ENCODE data around the gene USP40. TPM values are rescaled to one million over a fixed set of nuclear protein-coding genes. Genes with fewer than 3 reads are reported as not detected.

USP40 gene
- total and polyA plus RNA-seq, 4 donors: 16.7 to 80.4 (median 35.7) TPM

DNA sequence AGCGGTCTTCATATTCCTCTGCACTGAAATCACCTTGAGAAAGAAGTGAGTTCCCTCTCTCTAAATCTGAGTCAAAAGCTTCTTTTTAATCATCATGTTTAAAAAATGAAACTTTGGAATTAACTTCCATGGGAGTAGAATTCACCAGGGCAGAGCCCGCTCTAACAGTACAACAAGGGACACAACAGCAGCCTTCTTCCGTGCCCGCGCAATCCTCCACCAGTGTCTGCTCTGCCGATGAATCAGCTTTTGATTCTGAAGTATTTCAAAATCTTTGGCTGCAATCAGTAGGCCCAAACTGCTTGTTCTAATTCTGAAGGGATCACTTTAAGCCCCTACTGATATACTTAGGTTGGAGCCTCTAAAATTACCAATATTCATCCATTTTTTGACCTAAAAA is 76.9 kb downstream of the USP40 start:
- no peak overlapping the region for H3K4me3 ChIP-seq
- H3K9ac ChIP-seq (ENCODE audit: insufficient read depth in 1 of 2, low read length in 2 of 2): no peak overlapping the region
- no peak for DNase-seq
- no peak overlapping the region for H3K27ac ChIP-seq (ENCODE audit: low read depth in 1 of 2, low read length in 1 of 2)
- no peak for TF ChIP-seq CTCF (IDR thresholded peaks at IDR 0.05; ENCODE audit: control extremely low read depth, extremely low read depth)
- ATAC-seq (ENCODE audit: insufficient read depth, low FRiP score): no peak
- no peaks in the 10 kb centered on the region for H3K27me3 ChIP-seq (ENCODE audit: control insufficient read depth in 3 of 3, insufficient read depth in 3 of 3, low read length in 2 of 3)
- H3K4me1 ChIP-seq (ENCODE audit: control insufficient read depth in 5 of 5, insufficient read depth in 5 of 5, low read length in 5 of 5): peaks cover 0 to 10% (median 0%) of the 10 kb centered on the region in 5 donors
- 91 to 93% methylated on average over 6 of the region's 6 CpGs for WGBS, 2 donors
- H3K9me3 ChIP-seq (ENCODE audit: control insufficient read depth in 4 of 4, insufficient read depth in 3 of 4, low read length in 3 of 4): no peaks in the 10 kb centered on the region
- peaks cover 10 to 32% (median 21%) of the 10 kb centered on the region in 4 donors for H3K36me3 ChIP-seq (ENCODE audit: control insufficient read depth in 4 of 4, insufficient read depth in 4 of 4, low read length in 4 of 4)

DNA sequence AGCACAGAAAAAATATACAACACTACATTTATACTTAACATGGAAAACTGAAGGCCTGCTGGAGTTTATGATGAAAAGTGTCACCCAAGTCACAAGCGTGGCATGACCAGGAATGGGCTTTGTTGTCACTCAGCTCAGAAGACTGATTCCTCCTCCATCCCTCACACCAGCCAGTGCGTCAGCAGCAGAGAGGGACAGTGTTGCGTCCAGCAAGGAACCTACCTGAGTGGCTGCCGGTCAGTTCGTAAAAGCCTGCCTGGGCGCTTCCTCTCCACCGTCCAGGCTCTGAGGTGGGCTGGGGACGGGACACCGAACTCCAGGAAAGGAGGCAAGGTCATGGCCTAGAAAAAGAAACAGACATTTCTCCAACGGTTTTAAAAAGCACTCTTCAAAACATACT is 77.4 kb downstream of the USP40 start:
- no peak for TF ChIP-seq CTCF (IDR thresholded peaks at IDR 0.05; ENCODE audit: control extremely low read depth, extremely low read depth)
- Histone ChIP-seq H3K4me1 (ENCODE audit: control insufficient read depth in 5 of 5, insufficient read depth in 5 of 5, low read length in 5 of 5) (peaks cover 0 to 10% (median 0%) of the 10 kb centered on the region in 5 donors), H3K27me3 (ENCODE audit: control insufficient read depth in 3 of 3, insufficient read depth in 3 of 3, low read length in 2 of 3) (no peaks in the 10 kb centered on the region), H3K9ac (ENCODE audit: insufficient read depth in 1 of 2, low read length in 2 of 2) (no peak overlapping the region), H3K4me3 (no peak overlapping the region), H3K36me3 (ENCODE audit: control insufficient read depth in 4 of 4, insufficient read depth in 4 of 4, low read length in 4 of 4) (peaks cover 10 to 32% (median 22%) of the 10 kb centered on the region in 4 donors), H3K27ac (ENCODE audit: low read depth in 1 of 2, low read length in 1 of 2) (peak overlapping the region in 1 of 2 donors; percentile 42), H3K9me3 (ENCODE audit: control insufficient read depth in 4 of 4, insufficient read depth in 3 of 4, low read length in 3 of 4) (no peaks in the 10 kb centered on the region)
- no peak for ATAC-seq (ENCODE audit: insufficient read depth, low FRiP score)
- DNase-seq: no peak
- 86 to 87% methylated on average over 10 of the region's 10 CpGs for WGBS, 2 donors

DNA sequence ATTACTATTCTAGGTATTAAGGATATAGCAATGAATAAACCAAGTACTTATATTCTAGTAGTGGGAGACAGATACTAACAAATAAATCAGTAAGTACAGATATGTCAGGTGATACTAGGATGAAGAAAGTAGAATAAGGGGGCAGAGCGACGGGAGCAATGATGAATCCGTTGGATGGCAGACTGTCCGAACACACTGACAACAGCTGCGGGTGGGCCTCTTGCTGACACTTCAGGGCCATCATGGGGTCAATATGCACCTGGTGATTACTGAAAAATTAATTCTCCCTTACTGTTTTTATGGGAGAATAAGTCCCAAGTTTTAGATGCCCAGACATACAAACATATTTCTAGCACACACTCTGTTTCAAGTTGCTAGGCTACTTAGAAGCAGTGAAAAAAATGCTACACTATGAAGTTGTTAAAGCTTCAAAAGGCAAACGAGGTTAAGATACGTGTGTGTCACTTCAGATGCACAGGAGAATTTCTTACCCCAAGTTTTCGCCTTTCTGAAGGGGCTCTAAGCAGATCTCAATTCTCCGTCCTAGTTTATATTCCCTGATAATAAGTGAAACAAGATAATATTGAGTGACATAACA is 78.7 kb downstream of the USP40 start:
- no peak for TF ChIP-seq CTCF (IDR thresholded peaks at IDR 0.05; ENCODE audit: control extremely low read depth, extremely low read depth)
- Histone ChIP-seq H3K4me3 (no peak overlapping the region), H3K9ac (ENCODE audit: insufficient read depth in 1 of 2, low read length in 2 of 2) (no peak overlapping the region), H3K36me3 (ENCODE audit: control insufficient read depth in 4 of 4, insufficient read depth in 4 of 4, low read length in 4 of 4) (peaks cover 10 to 32% (median 20%) of the 10 kb centered on the region in 4 donors), H3K27me3 (ENCODE audit: control insufficient read depth in 3 of 3, insufficient read depth in 3 of 3, low read length in 2 of 3) (no peaks in the 10 kb centered on the region), H3K4me1 (ENCODE audit: control insufficient read depth in 5 of 5, insufficient read depth in 5 of 5, low read length in 5 of 5) (peaks cover 0 to 10% (median 0%) of the 10 kb centered on the region in 5 donors), H3K9me3 (ENCODE audit: control insufficient read depth in 4 of 4, insufficient read depth in 3 of 4, low read length in 3 of 4) (no peaks in the 10 kb centered on the region), H3K27ac (ENCODE audit: low read depth in 1 of 2, low read length in 1 of 2) (peak overlapping the region in 1 of 2 donors; percentile 86)
- WGBS, 2 donors: 71 to 88% methylated on average over 9 of the region's 9 CpGs
- ATAC-seq (ENCODE audit: insufficient read depth, low FRiP score) (no peak), DNase-seq (peak in 2 of 3 donors; percentile 10 to 17)

Measured in lung (tissue), 12 donors.